PC-9 (cell line): ENCODE data around the gene IL1RL1.

ENCODE experiments used
- EZH2 ChIP-seq: fragments of 200-600 bp; sonication (generic); IDR thresholded peaks from 2 replicates; pipeline ENCODE4 v1.8.0; 2017; ENCODE audit warnings: antibody characterized with exemption, low read depth
- TF ChIP-seq, protein P1 (sequence below): fragments of 200-600 bp; sonication (generic); conservative IDR thresholded peaks from 2 replicates; pipeline ENCODE4 v1.6.1; 2017; ENCODE audit warnings: mixed run types, antibody characterized with exemption, mild to moderate bottlenecking, moderate library complexity

DNA sequence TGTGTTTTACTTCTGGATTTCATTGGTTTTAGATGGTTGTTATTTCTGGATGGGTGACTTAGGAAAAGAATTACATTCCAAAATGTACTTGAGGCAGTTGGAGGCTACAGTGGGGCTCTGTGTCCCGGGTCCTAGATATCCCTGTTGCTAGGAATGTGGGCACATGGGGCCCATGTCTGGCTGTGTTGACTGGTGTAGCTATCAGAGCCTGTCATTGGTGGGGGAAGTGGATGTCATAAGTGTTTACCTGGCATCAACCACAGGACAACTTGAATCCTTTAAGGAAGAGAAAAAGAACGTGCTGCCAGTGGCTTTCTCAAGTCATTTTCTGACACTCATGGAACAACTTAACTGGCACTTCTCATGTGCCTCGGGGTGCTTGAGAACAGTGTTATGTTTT lies 74.6 kb downstream of the IL1RL1 start:
- TF ChIP-seq, protein P1, sequence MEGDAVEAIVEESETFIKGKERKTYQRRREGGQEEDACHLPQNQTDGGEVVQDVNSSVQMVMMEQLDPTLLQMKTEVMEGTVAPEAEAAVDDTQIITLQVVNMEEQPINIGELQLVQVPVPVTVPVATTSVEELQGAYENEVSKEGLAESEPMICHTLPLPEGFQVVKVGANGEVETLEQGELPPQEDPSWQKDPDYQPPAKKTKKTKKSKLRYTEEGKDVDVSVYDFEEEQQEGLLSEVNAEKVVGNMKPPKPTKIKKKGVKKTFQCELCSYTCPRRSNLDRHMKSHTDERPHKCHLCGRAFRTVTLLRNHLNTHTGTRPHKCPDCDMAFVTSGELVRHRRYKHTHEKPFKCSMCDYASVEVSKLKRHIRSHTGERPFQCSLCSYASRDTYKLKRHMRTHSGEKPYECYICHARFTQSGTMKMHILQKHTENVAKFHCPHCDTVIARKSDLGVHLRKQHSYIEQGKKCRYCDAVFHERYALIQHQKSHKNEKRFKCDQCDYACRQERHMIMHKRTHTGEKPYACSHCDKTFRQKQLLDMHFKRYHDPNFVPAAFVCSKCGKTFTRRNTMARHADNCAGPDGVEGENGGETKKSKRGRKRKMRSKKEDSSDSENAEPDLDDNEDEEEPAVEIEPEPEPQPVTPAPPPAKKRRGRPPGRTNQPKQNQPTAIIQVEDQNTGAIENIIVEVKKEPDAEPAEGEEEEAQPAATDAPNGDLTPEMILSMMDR: no peak
- TF ChIP-seq EZH2: no peak
